Anterior cingulate cortex (tissue), 58 donors: Measurements from ENCODE around the gene COX6A2.

Experiments used
- DNase-seq, 58 donors: peaks; one replicate each; lab custom pipeline; 2025; lab: John Stamatoyannopoulos, UW

Gene COX6A2

DNA sequence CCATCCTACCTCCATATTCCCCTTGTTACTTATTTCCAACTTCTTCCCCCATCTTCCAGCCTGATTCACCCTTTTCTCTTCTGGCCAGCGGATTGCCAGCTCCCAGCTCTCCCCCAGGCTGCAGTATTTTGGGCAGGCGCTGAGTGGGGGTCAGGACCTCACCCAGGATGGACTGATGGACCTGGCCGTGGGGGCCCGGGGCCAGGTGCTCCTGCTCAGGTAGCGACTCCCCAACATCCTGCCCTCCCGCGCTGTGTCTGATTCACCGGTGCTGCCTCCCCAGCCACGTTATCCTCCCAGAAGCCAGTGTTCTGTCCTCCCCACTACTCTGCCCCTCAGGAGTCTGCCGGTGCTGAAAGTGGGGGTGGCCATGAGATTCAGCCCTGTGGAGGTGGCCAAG is 15.4 kb downstream of the COX6A2 start:
- DNase-seq, result no peak

DNA sequence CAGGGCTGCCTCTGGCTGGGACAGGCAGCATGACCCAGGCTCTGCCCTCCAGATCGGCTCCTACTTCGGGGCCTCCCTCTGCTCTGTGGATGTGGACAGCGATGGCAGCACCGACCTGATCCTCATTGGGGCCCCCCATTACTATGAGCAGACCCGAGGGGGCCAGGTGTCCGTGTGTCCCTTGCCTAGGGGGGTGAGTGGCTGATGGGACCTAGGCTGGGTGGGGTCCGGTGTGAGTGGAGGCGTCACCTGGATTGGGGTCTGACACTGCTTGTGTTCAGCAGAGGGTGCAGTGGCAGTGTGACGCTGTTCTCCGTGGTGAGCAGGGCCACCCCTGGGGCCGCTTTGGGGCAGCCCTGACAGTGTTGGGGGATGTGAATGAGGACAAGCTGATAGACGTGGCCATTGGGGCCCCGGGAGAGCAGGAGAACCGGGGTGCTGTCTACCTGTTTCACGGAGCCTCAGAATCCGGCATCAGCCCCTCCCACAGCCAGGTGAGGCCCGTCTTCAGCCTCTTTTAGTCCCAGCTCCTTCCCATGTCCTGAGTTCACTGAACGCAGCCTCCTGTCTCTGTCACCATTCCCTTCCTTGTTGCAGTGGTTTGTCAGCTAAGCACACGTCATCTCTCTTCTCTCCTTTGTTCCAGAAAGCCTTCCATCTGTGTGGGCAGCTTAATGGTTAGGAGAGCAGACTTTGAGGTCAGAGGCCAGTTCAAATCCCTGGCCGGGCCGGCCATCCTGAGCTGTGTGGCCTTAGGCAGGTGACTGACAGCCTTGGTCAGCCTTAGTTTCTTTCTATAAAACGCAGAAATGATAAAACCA is 16.9 kb downstream of the COX6A2 start:
- no peak for DNase-seq

DNA sequence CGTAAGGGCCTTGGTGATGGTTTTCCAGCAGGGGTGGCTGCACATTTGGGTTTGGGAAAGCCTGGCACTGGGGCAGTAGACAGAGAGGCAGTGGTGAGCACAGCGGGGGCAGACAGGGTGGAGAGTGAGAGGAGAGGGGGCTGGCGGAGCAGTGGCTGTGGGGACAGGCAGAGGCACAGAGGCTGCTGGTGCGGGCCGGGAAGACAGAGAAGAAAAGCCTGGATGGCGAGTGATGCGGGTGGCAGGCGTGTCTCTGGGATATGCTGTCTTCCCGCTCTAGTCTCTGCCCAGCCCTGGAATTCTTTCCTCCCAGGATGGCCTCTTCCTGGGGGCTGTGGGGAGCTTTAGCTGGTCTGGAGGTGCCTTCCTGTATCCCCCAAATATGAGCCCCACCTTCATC is 18.1 kb downstream of the COX6A2 start:
- DNase-seq, result no peak

DNA sequence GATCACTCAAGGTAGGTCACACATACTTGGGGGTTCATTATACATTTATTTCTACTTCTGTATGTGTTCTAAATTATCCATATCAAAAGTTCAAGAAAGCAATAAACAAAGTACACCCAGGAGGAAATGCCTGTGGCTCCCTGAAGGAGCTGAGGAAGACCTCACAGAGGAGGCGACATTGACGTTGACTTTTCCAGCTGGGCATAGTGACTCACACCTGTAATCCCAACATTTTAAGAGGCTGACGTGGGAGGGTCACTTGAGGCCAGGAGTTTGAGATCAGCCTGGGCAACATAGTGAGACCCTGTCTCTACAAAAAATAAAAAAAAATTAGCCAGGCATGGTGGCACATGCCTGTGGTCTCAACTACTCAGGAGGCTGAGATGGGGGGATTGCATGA is 18.7 kb downstream of the COX6A2 start:
- DNase-seq, result no peak

DNA sequence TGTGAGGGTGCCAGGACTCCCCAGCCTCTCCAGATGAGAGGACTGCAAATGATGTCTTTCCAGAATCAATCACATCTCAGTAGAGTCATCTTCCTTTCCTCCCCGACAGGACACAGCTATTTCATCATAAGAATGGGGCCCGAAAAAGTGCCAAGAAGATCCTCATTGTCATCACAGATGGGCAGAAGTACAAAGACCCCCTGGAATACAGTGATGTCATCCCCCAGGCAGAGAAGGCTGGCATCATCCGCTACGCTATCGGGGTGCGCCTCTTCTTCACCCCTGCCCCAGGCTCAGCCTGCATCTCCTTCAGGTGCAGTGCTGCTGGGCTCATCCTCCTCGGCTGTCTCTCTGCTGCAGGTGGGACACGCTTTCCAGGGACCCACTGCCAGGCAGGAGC is 20.8 kb downstream of the COX6A2 start:
- DNase-seq, result no peak

DNA sequence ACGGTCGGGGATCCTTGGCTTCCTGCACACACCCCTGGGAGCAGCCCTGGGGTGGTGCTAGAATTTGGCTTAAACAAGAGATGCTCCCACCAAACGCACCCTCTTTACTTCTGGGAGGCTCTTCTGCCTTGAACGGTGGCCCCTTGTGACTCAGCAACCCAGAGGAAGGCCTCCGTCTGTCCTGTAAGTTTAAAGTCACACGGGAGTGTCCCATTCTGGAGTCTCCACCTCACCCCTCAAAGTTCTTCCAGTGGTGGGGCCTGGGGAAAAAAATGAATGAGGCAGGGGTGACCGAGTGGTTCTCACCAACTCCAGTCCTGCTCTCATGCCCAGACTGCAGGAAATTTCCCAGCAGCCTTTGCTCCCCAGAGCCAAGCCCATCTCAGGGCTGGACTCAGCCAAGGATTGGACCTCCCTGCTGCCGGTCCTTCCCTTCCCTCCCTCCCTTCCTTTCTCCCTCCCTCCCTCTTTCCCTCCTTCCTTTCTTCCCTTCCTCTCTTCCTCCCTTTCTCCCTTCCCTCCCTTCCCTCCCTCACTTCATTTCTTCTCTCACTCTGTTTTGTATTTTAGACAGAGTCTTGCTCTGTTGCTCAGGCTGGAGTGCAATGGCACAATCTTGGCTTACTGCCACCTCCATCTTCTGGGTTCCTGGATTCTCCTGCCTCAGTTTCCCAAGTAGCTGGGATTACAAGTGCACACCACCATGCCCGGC is 23.7 kb downstream of the COX6A2 start:
- DNase-seq, result peak in 1 of 58 donors; percentile 17

DNA sequence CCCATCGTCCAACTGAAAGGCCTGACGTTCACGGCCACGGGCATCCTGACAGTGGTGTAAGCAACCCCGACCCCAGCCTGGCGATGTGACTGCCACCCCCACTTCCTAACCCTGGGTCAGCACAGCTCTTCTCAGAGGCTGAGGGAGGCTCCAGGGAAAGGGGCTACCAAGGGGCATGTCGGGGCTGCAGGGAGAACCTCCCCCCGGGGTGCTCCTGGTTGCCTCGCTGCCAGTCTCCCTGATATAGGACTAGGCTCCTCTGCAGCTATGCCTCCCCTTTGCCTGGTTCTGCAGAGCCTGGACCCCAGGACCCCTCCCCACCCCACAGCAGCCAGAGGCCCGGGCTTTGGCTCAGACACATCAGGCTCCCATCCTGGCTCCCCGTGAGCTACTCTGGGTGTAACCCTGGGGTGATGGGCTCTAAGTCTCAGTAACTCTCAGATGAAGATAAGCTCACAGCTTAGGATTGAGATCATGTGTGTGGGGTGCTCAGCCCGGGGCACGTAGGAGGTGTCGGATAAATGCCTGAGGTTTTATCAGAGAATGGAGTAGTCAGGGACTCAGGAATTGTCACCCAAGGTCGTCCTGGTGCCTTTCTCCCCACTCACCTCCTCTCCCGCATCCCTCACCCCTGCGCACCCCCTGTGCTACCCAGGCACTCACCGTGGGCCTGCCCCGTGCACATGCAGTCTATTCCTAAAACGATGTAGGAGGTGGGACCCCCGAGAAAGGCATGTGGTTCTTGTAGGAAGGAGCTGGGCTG is 24.4 kb downstream of the COX6A2 start:
- DNase-seq, result no peak

DNA sequence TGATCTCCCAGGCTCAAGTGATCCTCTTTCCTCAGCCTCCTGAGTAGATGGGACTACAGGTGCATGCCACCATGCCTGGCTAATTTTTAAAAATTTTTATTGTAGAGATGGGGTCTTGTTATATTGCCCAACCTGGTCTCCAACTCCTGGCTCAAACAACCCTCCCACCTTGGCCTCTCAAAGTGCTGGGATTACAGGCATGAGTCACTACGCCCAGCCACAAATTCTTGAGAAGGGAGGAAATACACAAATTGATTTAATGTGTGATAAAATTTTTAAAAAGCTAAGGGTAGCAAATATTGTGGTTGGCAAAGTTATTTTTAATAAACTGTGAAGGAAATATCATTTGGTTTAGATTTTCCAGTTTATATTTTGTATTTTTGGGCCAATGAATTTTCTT is 25.5 kb downstream of the COX6A2 start:
- no peak for DNase-seq

DNA sequence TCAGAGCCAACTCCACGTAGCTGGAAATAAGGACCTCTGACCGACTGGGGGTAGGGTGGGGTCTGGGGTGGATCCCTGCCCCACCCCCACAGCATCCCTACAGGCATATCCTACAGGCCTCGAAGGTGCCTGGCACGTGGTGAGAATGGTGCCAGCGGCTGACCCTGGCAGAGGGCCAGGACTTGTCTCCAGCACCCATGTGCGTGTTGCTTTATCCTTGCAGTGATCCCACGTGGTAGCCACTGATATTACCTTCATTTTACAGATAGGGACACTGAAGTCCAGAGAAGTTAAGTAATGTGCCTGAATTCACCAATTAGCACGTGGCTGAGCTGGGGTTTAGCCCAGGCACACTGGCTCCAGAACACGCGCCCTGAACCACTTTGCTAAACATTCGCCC is 26.7 kb downstream of the COX6A2 start:
- DNase-seq, result no peak

DNA sequence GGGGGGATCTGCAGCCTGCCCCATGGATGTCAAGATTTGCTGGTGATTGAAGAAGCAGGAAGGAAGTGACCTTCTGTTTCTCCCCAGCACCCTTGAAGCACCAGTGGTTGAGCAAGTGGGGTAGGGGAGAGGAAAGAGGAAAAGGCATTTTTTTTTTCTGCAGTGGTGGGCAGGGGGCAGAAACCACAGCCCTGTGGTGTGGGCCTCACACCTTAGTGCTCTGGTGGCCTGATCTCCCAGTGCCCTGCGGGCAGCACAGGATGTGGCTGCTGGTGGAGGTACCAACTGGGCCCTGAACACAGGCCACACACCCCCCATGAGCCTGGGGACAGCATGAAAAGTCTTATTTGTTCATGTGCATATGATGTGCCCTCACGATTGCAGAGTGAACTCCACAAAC is 28.0 kb downstream of the COX6A2 start:
- DNase-seq, result no peak

DNA sequence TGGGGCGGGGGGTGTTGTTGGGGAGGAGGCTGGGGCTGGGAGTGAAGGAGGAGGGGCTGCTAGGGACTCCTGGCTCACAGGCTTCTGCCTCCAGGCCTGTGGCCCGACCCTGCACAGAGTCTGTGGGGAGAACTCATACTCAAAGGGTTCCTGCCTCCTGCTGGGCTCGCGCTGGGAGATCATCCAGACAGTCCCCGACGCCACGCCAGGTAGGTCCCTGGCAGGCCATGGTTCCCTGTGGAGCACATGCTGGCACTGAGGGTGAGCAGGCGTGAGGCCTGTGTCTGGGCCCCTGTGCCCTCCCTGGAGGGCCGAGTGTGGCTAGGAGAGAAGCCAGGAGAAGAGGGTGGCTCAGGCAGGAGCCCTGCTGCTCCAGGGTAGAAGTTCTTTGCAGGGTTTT is 30.5 kb downstream of the COX6A2 start:
- DNase-seq, result no peak

DNA sequence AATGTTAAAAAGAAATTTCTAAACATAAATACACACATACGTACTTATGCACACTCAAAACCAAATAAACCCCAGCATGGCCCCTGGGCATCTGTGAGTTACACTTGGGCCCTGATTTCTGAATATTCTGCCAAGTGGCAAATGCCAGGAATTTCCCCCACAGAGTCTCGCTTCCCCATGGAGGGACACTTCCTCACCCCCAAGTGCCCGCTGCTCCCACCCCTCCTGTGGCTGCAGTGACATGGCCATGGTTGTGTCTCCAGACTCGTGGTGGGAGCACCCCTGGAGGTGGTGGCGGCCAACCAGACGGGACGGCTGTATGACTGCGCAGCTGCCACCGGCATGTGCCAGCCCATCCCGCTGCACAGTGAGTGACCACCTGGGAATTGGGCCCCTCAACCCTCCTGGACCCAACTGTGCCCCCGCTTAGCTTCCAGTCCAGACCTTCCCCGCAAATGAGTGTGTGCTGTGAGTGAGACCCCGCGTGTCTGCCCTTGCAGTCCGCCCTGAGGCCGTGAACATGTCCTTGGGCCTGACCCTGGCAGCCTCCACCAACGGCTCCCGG is 31.0 kb downstream of the COX6A2 start:
- peak in 1 of 58 donors; percentile 0 for DNase-seq

DNA sequence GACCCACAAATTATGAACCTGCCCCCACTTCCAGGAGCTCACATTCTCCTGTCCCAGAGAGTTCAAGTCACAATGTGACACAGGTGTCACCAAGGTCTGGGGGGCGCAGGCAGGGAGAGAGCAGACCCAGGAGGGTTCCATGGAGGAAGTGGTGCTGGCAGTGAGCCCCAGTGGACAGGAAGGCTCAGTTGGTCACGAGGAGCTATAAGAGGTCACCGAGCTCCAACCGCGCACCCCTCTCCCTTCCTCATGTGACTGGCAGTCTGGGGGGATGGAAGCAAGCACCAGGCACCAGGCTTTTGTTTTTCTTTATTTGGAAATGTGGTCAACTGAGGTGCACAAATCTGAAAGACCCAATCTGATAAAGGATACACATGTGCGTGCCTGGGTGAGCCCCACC is 32.5 kb downstream of the COX6A2 start:
- no peak for DNase-seq

DNA sequence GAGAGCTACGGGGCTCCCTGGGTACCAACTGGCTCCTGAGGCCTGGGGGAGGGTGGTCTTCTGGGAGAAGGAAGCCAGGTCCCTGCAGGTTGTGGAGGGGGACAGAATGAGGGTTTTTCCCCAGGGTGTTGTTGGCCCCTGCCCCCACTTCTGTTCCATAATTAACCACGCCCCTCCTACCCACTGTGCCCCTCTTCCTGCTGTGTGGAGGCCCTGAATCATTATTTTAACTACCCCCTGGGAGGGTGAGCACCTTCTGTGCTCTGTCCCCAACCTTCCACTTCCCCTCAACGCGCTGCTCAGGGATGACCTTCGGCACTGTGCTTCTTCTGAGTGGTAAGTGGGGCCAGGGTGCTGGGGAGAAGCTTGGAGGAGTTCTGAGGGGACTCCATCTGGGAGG is 35.1 kb downstream of the COX6A2 start, which contains the start of gene ITGAD:
Gene ITGAD (plus strand): TSS at position 280 of the 400 bp plus-strand sequence. CDS start 26 bp downstream, at position 306.
- no peak for DNase-seq

DNA sequence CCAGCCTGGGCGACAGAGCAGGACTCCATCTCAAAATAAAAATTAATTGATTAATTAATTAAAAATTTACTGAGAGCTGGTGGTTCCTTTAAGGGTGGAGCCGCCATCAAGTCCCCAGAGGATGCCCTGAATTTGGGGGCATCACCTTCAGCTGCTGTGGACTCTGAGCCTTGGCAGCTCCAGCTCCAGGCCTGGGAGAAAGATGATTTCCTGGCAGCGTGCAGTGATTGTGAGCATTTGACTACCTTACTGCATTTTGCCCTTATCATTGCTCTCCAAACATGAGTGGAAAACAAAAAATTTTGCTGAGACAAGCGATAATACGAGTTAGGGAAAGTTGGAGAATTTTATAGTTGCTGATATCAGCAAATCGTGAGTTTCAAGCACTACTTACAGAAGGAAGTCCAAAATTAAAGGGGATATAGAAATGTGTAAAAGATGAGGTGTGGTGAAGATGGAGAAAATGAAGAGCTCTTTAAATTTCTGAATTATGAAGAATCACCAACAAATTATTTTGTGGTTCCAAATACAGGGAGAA is 37.6 kb downstream of the COX6A2 start:
- no peak for DNase-seq

DNA sequence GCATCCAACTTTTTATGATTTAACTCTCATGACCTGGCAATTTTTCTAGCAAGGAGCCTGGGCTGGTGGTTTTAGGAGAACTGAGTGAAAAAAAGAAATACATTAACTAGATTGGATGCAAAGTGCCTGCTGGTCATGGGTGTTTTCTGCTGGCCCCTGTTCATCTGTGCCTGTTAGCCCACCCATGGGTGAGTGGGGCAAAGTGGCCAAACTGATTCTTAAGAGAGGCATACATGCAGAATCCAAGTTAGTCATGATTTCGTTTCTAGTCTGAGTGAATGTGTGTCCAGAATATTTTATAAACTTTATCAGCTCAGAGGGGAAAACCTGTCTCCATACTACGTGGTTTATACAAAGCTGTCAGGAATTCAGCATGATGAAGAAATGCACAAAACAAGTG is 39.6 kb downstream of the COX6A2 start:
- no peak for DNase-seq

DNA sequence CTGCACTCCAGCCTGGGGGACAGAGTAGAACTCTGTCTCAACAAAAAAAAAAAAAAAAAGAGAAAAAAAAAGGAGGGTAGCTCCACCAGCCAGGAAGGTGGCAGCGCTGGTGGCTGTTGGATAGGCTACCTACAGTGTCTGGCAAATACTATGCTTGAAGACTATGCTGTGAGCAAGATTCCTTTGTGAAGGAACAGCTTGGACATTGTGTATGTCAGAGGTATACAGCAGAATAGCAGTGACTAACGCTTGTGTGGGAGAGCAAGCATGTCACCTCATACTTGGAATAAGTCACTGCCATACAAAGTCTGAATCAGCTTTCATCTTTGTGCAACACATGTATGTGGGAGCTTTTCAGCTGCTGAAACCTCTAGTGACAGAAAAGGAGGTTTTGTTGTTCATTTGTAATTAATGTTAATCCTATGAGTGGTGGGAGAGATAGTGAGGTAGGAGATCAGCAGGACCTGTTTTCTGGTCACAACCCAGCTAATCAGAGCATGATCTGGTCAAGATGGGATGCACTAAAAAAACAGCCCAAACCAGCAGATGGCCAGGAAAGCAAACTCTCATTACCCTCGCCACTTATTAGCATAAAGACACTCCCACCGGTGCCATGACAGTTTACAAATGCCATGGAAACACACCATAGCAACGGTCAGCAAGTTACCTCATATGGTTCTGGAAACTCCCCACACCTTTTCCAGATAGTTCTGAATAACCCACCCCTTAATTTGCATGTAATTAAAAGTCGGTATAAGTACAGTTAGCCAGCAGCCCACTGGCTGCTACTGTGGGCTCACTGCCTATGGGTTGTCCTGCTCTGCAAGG is 41.8 kb downstream of the COX6A2 start:
- peak in 10 of 58 donors; percentile 0 to 64 (median 15) for DNase-seq

DNA sequence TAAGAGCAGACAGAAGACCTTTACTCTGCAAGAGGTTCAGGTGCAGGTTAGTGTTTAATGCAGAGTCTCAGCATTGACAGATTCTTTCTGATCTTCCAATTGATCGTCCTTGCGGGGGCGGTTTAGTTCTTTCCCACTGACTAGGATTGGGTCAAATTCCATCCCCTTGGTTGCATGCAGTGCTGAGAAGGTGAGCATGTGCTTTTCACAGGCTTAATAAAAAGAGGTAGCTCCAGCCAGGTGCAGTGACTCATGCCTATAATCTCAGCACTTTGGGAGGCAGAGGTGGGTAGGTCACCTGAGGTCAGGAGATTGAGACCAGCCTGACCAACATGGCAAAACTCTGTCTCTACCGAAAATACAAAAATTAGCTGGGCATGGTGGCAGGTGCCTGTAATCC is 42.5 kb downstream of the COX6A2 start:
- DNase-seq, result no peak

DNA sequence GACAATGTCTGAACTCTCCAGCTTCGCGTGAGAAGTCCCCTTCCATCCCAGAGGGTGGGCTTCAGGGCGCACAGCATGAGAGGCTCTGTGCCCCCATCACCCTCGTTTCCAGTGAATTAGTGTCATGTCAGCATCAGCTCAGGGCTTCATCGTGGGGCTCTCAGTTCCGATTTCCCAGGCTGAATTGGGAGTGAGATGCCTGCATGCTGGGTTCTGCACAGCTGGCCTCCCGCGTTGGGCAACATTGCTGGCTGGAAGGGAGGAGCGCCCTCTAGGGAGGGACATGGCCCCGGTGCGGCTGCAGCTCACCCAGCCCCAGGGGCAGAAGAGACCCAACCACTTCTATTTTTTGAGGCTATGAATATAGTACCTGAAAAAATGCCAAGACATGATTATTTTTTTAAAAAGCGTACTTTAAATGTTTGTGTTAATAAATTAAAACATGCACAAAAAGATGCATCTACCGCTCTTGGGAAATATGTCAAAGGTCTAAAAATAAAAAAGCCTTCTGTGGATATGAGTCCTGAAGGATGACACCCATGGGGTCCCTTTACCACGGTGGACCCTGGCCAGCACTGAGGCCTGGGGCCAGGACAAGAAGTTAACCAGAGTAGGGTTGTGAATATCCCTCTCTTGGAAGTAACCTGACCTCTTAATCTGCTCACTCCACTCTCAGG is 45.5 kb downstream of the COX6A2 start:
- DNase-seq, result peak in 29 of 58 donors; percentile 2 to 56 (median 21)
